Measurements from ENCODE around the gene FOXP3. TPM values are rescaled to one million over a fixed set of nuclear protein-coding genes. Genes with fewer than 3 reads are reported as not detected.

FOXP3 gene
- total and polyA plus RNA-seq, 2 of the 4 experiments (the other 2 are of a cell fraction): 0.05 TPM; not detected in 1

GRCh38 chrX:49212209-49212608, 52.3 kb downstream of the FOXP3 start:
- no peak for DNase-seq
- Histone ChIP-seq H3K27ac (ENCODE audit: insufficient read depth, low read length) (no peak overlapping the region), H2BK5ac (ENCODE audit: low read depth, low read length, poor library complexity, severe bottlenecking) (no peak overlapping the region), H2AK9ac (replicated peaks; ENCODE audit: low read depth, low read length, poor library complexity) (no peak overlapping the region), H3K4me3 (ENCODE audit: insufficient read depth, low read depth, low read length) (no peak overlapping the region), H4K5ac (ENCODE audit: low read depth, low read length) (no peak overlapping the region), H3K4me2 (ENCODE audit: low read depth, low read length) (no peak overlapping the region), H3K4me1 (ENCODE audit: control insufficient read depth, insufficient read depth, low read length) (no peaks in the 10 kb centered on the region), H3K27me3 (ENCODE audit: control insufficient read depth, insufficient read depth, low read length) (peaks cover 2% of the 10 kb centered on the region; the same call in 1 of the 2 replicates), H4K20me1 (ENCODE audit: insufficient read depth, low read length) (no peaks in the 10 kb centered on the region), H3K9ac (ENCODE audit: low read depth, low read length) (no peak overlapping the region), H4K8ac (ENCODE audit: low read depth in 2 of 2, low read length in 2 of 2) (no peak overlapping the region), H3K79me1 (ENCODE audit: low read depth in 1 of 2, low read length in 2 of 2) (no peaks in the 10 kb centered on the region), H2BK15ac (ENCODE audit: low read depth, low read length) (no peak overlapping the region), H3K18ac (ENCODE audit: low read depth, low read length) (no peak overlapping the region), H2BK20ac (ENCODE audit: low read depth, low read length) (no peak overlapping the region), H3K23ac (ENCODE audit: low read depth, low read length) (no peak overlapping the region), H3K14ac (replicated peaks; ENCODE audit: low read depth, low read length) (no peak overlapping the region), H3K36me3 (ENCODE audit: control insufficient read depth, insufficient read depth, low read length) (no peaks in the 10 kb centered on the region), H3K4ac (ENCODE audit: low read depth, low read length) (no peak overlapping the region), H2AK5ac (ENCODE audit: low read depth, low read length) (no peak overlapping the region), H4K91ac (ENCODE audit: insufficient read depth, low read depth, low read length) (no peak overlapping the region), H3K56ac (ENCODE audit: extremely low read depth, insufficient read depth, low read length) (no peak overlapping the region), H3K9me1 (ENCODE audit: insufficient read depth, low read length) (no peaks in the 10 kb centered on the region), H2AFZ (replicated peaks; ENCODE audit: low read length, poor library complexity) (no peak overlapping the region), H2BK120ac (ENCODE audit: low read depth, low read length) (no peak overlapping the region), H3K9me3 (ENCODE audit: control insufficient read depth, insufficient read depth, low read length) (peaks cover 4% of the 10 kb centered on the region)
- TF ChIP-seq SMC3 (IDR thresholded peaks at IDR 0.05; ENCODE audit: low read depth, low read length): no peak
- no peak for TF ChIP-seq CHD1 (IDR thresholded peaks at IDR 0.05; ENCODE audit: low read depth, low read length)
- TF ChIP-seq MXI1 (IDR thresholded peaks at IDR 0.05; ENCODE audit: borderline replicate concordance, low read depth, low read length): no peak
- TF ChIP-seq POLR2A (IDR thresholded peaks at IDR 0.05; ENCODE audit: low read depth, low read length): no peak
- no peak for TF ChIP-seq USF2 (IDR thresholded peaks at IDR 0.05; ENCODE audit: low read depth, low read length)
- TF ChIP-seq MAFK (IDR thresholded peaks at IDR 0.05; ENCODE audit: low read depth, low read length): no peak
- no peak for TF ChIP-seq FOS (IDR thresholded peaks at IDR 0.05; ENCODE audit: low read depth, low read length)
- TF ChIP-seq RAD21 (IDR thresholded peaks at IDR 0.05; ENCODE audit: low read length): no peak
- TF ChIP-seq CTCF (conservative IDR thresholded peaks at IDR 0.05; ENCODE audit: low read depth, low read length): no peak
- TF ChIP-seq RCOR1 (IDR thresholded peaks at IDR 0.05; ENCODE audit: insufficient replicate concordance, low read length): no peak
- no peak for TF ChIP-seq RFX5 (IDR thresholded peaks at IDR 0.05; ENCODE audit: low read depth, low read length)
- no peak for TF ChIP-seq CEBPB (IDR thresholded peaks at IDR 0.05; ENCODE audit: low read depth, low read length)
- TF ChIP-seq MAZ (IDR thresholded peaks at IDR 0.05; ENCODE audit: borderline replicate concordance, low read depth, low read length): no peak
- no peak for TF ChIP-seq BHLHE40 (IDR thresholded peaks at IDR 0.05; ENCODE audit: low read depth, low read length)
- intact Hi-C loops (cut with micrococcal nuclease): no loop called here
- POLR2A ChIA-PET (ENCODE audit: unreplicated experiment): no interaction called here
- in situ Hi-C loops (cut with MboI; ENCODE audit: low sequenced_read_pairs): no loop called here
- dilution Hi-C loops (cut with HindIII; ENCODE audit: low sequenced_read_pairs, unreplicated experiment): no loop called here
- no TSS peak for BruUV-seq (replicated peaks)
- ATAC-seq (ENCODE audit: low read depth): no peak
- no CpG with 5 or more reads among the region's 2 CpGs for WGBS, 2 experiments (ENCODE audit: extremely low coverage in 2 of 2, insufficient read length in 1 of 2)
- CTCF ChIA-PET: no interaction called here
